ENCODE measurements around the gene ZNF587B. TPM values are rescaled to one million over a fixed set of nuclear protein-coding genes. Genes with fewer than 3 reads are reported as not detected.
"Not testable (repeated sequence)": the region's sequence is repeated elsewhere in the genome, so short reads cannot be mapped to it uniquely, and the experiment has no call there.

Gene ZNF587B
- total and polyA plus RNA-seq, 10 donors, result 3.4 to 31.8 (median 21.4) TPM

DNA sequence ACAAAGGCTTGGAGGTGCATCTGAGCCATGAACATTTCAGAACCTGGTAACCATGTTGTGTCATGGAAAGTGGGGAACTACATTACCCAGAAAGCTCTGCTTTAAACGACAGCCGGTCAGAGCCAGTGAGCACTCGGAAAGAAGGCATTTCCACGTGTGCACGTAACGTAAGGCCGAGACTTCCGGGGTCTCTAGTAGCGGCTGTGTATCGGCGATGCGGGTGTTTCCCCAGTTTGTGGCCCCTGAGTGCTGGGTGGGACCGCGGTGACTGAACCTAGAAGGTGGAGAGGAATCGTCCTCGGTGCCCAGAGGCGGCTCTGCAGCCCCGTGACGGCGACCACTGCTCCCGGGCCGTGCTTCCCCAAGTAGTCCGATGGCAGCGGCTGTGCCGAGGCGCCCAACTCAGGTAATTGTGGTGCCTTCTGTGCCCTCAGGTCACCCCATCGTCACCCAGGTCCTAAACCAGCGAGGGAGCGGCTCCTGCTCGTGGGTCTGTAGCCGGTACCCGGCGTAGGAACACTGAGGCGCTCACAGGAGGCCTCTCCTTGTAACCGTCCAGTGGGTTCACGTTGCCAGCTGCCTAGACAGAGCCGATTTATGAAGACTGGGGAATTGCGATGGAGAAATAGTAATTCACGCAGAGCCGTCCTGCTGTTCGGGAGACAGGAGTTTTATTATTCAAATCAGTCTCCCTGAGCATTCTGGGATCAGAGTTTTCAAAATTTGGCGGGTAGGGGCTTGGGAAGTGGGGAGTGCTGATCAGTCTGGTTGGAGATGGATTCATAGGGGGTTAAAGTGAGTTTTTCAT is 19.8 kb downstream of the ZNF587B start, which contains the start of gene ZNF587:
Gene ZNF587 (plus strand): TSS at position 194 of the 808 bp plus-strand sequence. CDS start 180 bp downstream, at position 374.
- WGBS, 5 donors, result 0 to 5% (median 0%) methylated on average over 16 to 42 of the region's 42 CpGs
- Histone ChIP-seq H3K4me1 (peaks cover 0 to 32% (median 20%) of the 10 kb centered on the region in 6 donors), H3K27ac (peak within 1 kb of the TSS; percentile 57 to 91 (median 82)), H3K4me3 (peak within 1 kb of the TSS; percentile 70 to 87 (median 76)), H3K36me3 (peaks cover 0 to 44% (median 3%) of the 10 kb centered on the region in 6 donors)
- H3K27me3 ChIP-seq (replicated peaks in 1 of 7); H3K9me3 ChIP-seq; intact Hi-C loops (cut with DNase I; ENCODE audit: low total_unique reads): not testable (repeated sequence)
- peak; percentile 92 for DNase-seq
- peak; percentile 81 to 91 (median 82) for TF ChIP-seq POLR2AphosphoS5 (IDR thresholded peaks at IDR 0.05)

DNA sequence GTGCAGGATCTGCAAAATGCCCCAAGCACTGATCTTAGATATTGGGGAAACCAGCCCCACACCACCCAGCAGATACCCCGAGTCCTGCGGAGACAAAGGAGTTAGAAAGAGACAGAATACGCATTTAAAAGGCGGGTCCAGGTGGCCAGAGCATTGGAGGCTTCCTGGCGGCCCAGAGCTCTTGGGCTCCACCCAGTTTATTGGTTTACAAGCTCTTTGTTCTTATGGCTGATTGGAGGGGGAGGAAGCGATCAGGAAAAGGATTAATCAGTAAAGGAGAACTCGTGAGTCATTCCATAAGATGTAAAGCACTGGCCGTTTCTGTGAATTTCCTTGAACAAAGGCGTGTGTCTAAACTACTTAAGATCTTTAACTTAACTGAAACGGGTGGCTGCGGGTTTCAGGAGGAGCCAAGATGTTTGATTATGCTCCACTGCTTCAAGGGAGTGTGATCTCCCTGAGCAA is 20.5 kb downstream of the ZNF587B start:
- 22 to 43% (median 28%) methylated on average over 11 of the region's 11 CpGs for WGBS, 5 donors
- Histone ChIP-seq H3K9me3 (peaks cover 0 to 7% (median 0%) of the 10 kb centered on the region in 8 donors), H3K36me3 (peaks cover 0 to 44% (median 5%) of the 10 kb centered on the region in 6 donors), H3K27ac (peak overlapping the region in 4 of 8 donors; percentile 80 to 91 (median 86)), H3K4me3 (peak overlapping the region; percentile 70 to 87 (median 76)), H3K27me3 (replicated peaks in 1 of 7) (no peaks in the 10 kb centered on the region), H3K4me1 (peaks cover 0 to 32% (median 20%) of the 10 kb centered on the region in 6 donors)
- intact Hi-C loops (cut with DNase I; ENCODE audit: low total_unique reads), result no loop called here
- no peak for TF ChIP-seq POLR2A (IDR thresholded peaks at IDR 0.05)
- no peak for TF ChIP-seq POLR2AphosphoS5 (IDR thresholded peaks at IDR 0.05)
- TF ChIP-seq, protein P1, sequence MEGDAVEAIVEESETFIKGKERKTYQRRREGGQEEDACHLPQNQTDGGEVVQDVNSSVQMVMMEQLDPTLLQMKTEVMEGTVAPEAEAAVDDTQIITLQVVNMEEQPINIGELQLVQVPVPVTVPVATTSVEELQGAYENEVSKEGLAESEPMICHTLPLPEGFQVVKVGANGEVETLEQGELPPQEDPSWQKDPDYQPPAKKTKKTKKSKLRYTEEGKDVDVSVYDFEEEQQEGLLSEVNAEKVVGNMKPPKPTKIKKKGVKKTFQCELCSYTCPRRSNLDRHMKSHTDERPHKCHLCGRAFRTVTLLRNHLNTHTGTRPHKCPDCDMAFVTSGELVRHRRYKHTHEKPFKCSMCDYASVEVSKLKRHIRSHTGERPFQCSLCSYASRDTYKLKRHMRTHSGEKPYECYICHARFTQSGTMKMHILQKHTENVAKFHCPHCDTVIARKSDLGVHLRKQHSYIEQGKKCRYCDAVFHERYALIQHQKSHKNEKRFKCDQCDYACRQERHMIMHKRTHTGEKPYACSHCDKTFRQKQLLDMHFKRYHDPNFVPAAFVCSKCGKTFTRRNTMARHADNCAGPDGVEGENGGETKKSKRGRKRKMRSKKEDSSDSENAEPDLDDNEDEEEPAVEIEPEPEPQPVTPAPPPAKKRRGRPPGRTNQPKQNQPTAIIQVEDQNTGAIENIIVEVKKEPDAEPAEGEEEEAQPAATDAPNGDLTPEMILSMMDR (IDR thresholded peaks at IDR 0.05 in 8 of 11, conservative IDR thresholded peaks at IDR 0.05 in 3 of 11), result no peak
- DNase-seq, result no peak

DNA sequence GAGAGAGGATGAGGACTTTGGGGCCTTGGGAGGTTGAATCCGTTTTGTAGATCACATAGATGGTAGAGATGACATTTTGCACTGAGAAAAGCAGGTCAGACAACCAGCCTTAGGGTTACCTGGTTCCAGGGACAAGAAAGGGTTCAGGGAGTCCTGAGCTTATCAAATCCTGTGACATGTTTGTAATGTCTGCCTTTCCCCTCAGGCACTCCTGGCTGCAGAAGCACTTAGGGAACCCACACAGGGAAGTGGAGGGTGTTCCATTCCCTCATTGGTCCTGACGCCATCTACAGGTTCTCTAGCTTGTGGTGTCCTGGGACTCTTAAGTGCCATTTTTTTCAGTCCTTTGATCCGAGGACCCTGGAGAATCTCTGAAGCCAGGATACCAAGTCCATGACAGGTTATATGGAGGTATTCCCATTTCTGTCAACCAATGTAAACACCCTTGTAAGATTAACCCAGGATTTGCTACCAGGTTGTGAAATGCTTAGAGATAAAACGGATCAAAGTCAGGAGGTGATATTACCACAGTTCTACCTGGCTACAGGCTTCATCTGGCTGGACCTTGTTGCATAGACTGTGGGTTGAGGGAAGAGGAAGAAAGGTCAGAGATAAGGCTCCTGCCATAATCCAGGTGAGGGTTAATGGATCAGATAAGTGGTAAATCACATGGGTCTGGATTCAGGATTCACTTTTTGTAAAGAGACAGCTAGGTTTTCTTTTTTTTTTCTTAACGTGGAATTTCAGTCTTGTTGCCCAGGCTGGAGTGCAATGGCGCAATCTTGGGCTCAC is 21.9 kb downstream of the ZNF587B start:
- H3K27me3 ChIP-seq (replicated peaks in 1 of 7); DNase-seq; H3K4me3 ChIP-seq; intact Hi-C loops (cut with DNase I; ENCODE audit: low total_unique reads); H3K27ac ChIP-seq: not testable (repeated sequence)
- Histone ChIP-seq H3K4me1 (peaks cover 0 to 27% (median 17%) of the 10 kb centered on the region in 6 donors), H3K9me3 (peaks cover 0 to 16% (median 0%) of the 10 kb centered on the region in 8 donors), H3K36me3 (peaks cover 0 to 47% (median 17%) of the 10 kb centered on the region in 6 donors)
- WGBS, 5 donors, result 72 to 94% (median 91%) methylated on average over 4 to 5 of the region's 6 CpGs

DNA sequence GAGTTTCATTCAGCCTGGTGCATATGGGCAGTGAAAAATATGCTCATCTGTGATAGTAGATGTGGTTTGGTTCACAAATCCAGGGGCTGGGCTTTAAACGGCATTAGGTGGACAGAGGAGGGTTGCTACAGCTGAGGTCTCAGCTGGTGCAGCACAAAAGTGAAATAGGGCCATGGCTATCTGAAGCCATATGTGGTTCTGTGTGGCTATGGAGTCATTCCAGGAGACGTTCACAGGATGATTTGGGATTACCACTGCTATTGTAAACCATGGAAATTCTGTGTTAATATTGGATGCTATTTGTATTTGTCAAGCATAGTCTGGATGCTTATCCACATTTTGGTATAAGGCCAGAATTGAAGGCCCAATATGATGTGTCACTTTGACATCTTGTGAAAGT is 24.0 kb downstream of the ZNF587B start:
- Histone ChIP-seq H3K36me3 (peaks cover 0 to 68% (median 33%) of the 10 kb centered on the region in 6 donors), H3K9me3 (peaks cover 0 to 30% (median 8%) of the 10 kb centered on the region in 8 donors), H3K4me1 (peaks cover 0 to 23% (median 16%) of the 10 kb centered on the region in 6 donors)
- 87 to 100% (median 91%) methylated on average over 1 to 2 of the region's 2 CpGs for WGBS, 5 donors
- H3K27ac ChIP-seq; intact Hi-C loops (cut with DNase I; ENCODE audit: low total_unique reads); H3K4me3 ChIP-seq; H3K27me3 ChIP-seq (replicated peaks in 1 of 7); DNase-seq: not testable (repeated sequence)

DNA sequence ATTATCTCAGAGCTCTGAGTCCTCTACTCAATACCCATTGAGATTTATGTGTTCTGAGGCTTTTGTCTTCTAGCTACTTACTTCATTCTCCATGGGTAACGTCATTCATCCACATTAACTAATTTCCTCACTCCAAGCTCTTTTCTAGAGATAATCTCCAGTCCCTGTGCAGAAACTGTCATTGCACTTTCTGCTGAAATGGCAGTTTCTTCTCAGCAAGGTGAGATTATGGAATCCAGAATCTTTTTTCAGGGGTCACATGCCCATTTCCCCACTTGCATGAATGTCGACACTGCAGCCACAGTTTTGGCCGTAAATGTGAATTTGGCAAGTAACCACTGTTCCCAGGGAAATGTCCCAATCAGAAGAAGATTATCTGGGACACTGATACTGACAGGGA is 32.3 kb downstream of the ZNF587B start:
- 77 to 90% (median 85%) methylated on average over 3 of the region's 3 CpGs for WGBS, 5 donors
- Histone ChIP-seq H3K9me3 (peaks cover 0 to 93% (median 81%) of the 10 kb centered on the region in 8 donors), H3K36me3 (peaks cover 20 to 100% (median 94%) of the 10 kb centered on the region in 6 donors)
- H3K4me3 ChIP-seq; intact Hi-C loops (cut with DNase I; ENCODE audit: low total_unique reads); H3K4me1 ChIP-seq; DNase-seq; H3K27me3 ChIP-seq (replicated peaks in 1 of 7); H3K27ac ChIP-seq: not testable (repeated sequence)
